Measurements from ENCODE around the gene SORBS1. TPM values are rescaled to one million over a fixed set of nuclear protein-coding genes. Genes with fewer than 3 reads are reported as not detected.

The SORBS1 gene
- total RNA-seq, 4 donors from 2014 or later: 35.1 to 53.1 (median 43.3) TPM

DNA sequence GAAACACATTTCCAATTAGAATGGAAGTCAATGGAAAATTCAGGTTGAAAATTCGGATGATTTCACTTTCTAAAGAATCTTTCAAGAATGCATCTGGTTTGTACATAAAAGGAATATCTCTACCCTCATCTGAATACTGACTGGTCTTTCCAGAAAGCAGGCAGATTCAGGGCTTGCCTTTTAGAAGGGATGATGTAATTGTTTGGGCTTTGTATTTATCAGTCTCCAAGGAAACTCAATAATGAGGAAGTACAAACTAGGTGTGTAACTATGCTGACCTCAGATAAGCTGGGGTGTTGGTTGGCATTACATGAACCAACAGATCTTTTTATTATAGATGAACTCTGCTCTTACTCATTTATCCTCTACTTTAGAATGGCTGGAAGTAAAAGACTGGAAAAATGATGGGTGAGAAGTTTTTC lies 294.5 kb downstream of the SORBS1 start:
- 8 to 22% methylated on average over 1 of the region's 1 CpG for WGBS, 2 donors

DNA sequence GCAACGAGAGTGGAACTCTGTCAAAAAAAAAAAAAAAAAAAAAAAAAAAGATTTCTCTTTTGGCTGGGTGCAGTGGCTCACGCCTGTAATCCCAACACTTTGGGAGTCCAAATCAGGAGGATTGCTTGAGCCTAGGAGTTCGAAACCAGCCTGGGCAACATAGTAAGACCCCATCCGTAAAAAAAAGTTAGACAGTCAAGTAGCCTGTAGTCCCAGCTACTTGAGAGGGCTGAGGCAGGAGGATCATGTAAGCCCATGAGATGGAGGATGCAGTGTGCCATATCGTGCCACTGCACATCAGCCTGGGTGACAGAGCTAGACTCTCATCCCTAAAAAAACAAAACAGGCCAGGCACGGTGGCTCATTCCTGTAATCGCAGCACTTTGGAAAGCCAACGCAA lies 295.6 kb downstream of the SORBS1 start:
- no peak overlapping the region for H3K4me3 ChIP-seq (ENCODE audit: low read depth, poor library complexity, severe bottlenecking)
- TF ChIP-seq POLR2A (IDR thresholded peaks at IDR 0.05): no peak
- TF ChIP-seq, protein P1, sequence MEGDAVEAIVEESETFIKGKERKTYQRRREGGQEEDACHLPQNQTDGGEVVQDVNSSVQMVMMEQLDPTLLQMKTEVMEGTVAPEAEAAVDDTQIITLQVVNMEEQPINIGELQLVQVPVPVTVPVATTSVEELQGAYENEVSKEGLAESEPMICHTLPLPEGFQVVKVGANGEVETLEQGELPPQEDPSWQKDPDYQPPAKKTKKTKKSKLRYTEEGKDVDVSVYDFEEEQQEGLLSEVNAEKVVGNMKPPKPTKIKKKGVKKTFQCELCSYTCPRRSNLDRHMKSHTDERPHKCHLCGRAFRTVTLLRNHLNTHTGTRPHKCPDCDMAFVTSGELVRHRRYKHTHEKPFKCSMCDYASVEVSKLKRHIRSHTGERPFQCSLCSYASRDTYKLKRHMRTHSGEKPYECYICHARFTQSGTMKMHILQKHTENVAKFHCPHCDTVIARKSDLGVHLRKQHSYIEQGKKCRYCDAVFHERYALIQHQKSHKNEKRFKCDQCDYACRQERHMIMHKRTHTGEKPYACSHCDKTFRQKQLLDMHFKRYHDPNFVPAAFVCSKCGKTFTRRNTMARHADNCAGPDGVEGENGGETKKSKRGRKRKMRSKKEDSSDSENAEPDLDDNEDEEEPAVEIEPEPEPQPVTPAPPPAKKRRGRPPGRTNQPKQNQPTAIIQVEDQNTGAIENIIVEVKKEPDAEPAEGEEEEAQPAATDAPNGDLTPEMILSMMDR (IDR thresholded peaks at IDR 0.05): no peak
- intact Hi-C loops (cut with DNase I; ENCODE audit: low total_unique reads): no loop called here
- 81 to 83% methylated on average over 8 of the region's 8 CpGs for WGBS, 2 donors
- no peak for DNase-seq (ENCODE audit: low spot score in 2 of 2)

More for the DNA sequence above, 294.5 kb downstream of the SORBS1 start:
- H3K4me3 ChIP-seq (ENCODE audit: low read depth, poor library complexity, severe bottlenecking): no peak overlapping the region
- TF ChIP-seq POLR2A (IDR thresholded peaks at IDR 0.05): no peak
- TF ChIP-seq, protein P1 (IDR thresholded peaks at IDR 0.05): no peak
- no peak for DNase-seq (ENCODE audit: low spot score in 2 of 2)
- intact Hi-C loops (cut with DNase I; ENCODE audit: low total_unique reads): no loop called here

DNA sequence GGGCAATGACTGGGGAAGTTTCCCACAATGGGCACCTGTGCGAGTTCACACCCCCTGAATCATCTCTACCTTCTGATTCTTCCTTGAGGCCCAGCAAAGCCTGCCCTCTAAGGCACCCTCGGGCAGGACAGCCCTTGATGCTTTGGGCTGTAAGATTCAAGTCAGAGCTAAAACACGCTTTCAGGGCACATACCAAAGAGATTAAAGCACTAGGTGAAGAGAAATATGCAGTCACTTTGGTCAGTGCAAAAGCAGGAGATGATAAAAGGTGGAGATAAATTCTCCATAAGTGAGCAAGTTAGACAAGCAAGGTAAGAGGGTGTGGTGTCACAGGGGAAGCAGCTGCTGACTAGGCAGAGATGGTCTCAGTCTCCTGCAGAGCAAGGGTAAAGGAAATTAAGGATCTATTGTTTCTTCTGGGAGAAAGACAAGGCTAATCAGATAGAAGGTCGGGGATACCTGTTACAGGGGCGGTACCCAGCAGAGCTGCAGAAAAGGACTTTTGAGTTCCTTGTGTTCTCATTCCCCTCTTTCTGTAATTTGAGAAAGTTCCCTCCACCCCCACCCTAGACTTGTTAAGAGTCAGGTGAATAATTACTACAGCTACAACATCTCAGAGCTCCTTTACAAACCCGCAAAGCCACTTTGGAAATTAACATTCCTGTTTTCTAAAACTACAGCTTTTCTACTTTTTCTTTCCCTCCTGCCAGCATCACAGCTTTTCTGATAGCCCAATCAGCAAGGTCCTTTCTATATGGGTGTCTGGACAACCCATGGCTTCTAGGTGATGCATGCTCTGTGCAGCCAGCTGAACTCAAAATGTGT lies 296.7 kb downstream of the SORBS1 start:
- no peak overlapping the region for H3K4me3 ChIP-seq (ENCODE audit: low read depth, poor library complexity, severe bottlenecking)
- no peak for DNase-seq (ENCODE audit: low spot score in 2 of 2)
- 53 to 55% methylated on average over 6 of the region's 6 CpGs for WGBS, 2 donors
- intact Hi-C loops (cut with DNase I; ENCODE audit: low total_unique reads): no loop called here
- TF ChIP-seq POLR2A (IDR thresholded peaks at IDR 0.05): no peak
- TF ChIP-seq, protein P1 (IDR thresholded peaks at IDR 0.05): no peak

DNA sequence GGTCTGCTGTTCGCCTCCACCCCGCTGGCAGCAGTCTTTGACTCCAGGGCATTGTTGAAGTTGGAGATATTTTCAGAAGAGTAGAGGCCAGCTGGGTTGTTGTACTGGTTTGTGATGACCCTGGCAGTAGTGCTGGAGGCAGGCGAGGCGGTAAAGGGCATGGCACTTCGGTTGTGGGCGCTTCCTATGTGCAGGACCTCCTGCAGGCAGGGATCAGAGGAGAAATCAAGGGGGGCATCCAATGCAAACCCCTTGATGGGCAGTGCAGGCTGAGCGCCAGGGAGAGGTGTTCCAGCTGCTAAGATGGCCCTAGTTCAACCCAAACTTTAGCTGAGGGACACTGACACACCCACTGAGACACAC lies 297.3 kb downstream of the SORBS1 start:
- H3K4me3 ChIP-seq (ENCODE audit: low read depth, poor library complexity, severe bottlenecking): no peak overlapping the region
- intact Hi-C loops (cut with DNase I; ENCODE audit: low total_unique reads): no loop called here
- TF ChIP-seq, protein P1 (IDR thresholded peaks at IDR 0.05): no peak
- TF ChIP-seq POLR2A (IDR thresholded peaks at IDR 0.05): no peak
- 65 to 68% methylated on average over 7 of the region's 7 CpGs for WGBS, 2 donors
- no peak for DNase-seq (ENCODE audit: low spot score in 2 of 2)

DNA sequence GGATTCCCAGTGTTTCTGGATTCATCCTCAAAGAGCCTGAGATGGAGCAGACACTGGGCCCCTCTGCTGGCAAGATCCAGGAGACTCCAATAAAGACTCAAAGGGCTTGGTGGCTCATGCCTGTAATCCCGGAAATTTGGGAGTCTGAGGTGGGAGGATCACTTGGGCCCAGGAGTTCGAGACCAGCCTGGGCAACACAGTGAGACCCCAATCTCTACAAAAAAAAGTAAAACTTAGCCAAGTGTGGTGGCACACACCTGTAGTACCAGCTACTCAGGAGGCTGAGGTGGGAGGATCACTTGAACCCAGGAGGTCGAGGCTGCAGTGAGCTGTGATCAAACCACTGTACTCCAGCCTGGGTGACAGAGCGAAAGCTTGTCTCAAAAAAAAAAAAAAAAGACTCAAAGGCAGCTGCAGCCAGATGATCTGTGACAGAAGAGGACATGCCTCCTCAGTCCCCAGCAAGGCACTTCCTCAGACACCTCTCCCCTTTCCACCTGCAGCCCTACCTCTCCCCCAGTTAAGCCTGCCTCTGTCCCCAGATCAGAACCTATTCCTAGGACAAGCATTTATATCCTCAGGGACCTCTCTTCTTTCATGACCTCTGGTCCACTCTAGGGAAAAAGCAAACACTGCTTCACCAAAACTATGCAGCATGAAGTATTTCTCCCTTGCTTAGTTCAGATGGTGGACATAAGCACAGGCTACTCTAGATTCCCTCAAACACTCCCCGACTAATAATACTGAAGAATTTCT lies 298.2 kb downstream of the SORBS1 start:
- 72 to 76% methylated on average over 5 of the region's 5 CpGs for WGBS, 2 donors
- intact Hi-C loops (cut with DNase I; ENCODE audit: low total_unique reads): no loop called here
- no peak for DNase-seq (ENCODE audit: low spot score in 2 of 2)
- TF ChIP-seq POLR2A (IDR thresholded peaks at IDR 0.05): no peak
- TF ChIP-seq, protein P1 (IDR thresholded peaks at IDR 0.05): no peak
- H3K4me3 ChIP-seq (ENCODE audit: low read depth, poor library complexity, severe bottlenecking): no peak overlapping the region
